GM12892 (cell line): Measurements from ENCODE around the gene OR2H2.

ENCODE experiments used
- POLR2A ChIP-seq: IDR thresholded peaks from 2 replicates; pipeline ENCODE4 v1.6.1; 2011; ENCODE audit warnings: low read depth, low read length, control low read depth
- TAF1 ChIP-seq: IDR thresholded peaks from 2 replicates; pipeline ENCODE4 v1.6.1; 2011; ENCODE audit warnings: low read depth, mild to moderate bottlenecking, control low read depth, low read length, borderline replicate concordance

- no peak for TF ChIP-seq POLR2A
- no peak for TF ChIP-seq TAF1
Observed at GRCh38 chr6:29566856-29567255, 18.1 kb upstream of the OR2H2 start.
